Adrenal gland (tissue), 5 donors: ENCODE results near the gene CAMTA1.

Source experiments
- CTCF ChIP-seq, 6 experiments: fragments of 450-650 bp in 4 of 6; fragments of 200-600 bp in 2 of 6; sonication (generic) in 1 of 6; IDR thresholded peaks; 1 replicate in 5 of 6; 2 replicates in 1 of 6; pipeline versions ENCODE4 v1.5.1 to v1.8.0; 2016 to 2021; ENCODE audit warnings: antibody characterized with exemption in 6 of 6, mild to moderate bottlenecking in 2 of 6, moderate library complexity in 1 of 6
- POLR2A ChIP-seq, 2 donors: fragments of 450-650 bp; IDR thresholded peaks; one replicate each; pipeline ENCODE4 v1.6.1; 2017; ENCODE audit warnings: antibody characterized with exemption in 2 of 2, mild to moderate bottlenecking in 2 of 2, moderate library complexity in 1 of 2
- donor health status: DM: no; HTN: no; CAD: no.

GRCh38 chr1:7611421-7612010 lies 826.3 kb downstream of the CAMTA1 start:
- TF ChIP-seq CTCF (IDR thresholded peaks at IDR 0.05), result no peak
- TF ChIP-seq POLR2A (IDR thresholded peaks at IDR 0.05), result no peak
